ENCODE data around the gene PRPF31.

PRPF31 gene, protein sequence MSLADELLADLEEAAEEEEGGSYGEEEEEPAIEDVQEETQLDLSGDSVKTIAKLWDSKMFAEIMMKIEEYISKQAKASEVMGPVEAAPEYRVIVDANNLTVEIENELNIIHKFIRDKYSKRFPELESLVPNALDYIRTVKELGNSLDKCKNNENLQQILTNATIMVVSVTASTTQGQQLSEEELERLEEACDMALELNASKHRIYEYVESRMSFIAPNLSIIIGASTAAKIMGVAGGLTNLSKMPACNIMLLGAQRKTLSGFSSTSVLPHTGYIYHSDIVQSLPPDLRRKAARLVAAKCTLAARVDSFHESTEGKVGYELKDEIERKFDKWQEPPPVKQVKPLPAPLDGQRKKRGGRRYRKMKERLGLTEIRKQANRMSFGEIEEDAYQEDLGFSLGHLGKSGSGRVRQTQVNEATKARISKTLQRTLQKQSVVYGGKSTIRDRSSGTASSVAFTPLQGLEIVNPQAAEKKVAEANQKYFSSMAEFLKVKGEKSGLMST

DNA sequence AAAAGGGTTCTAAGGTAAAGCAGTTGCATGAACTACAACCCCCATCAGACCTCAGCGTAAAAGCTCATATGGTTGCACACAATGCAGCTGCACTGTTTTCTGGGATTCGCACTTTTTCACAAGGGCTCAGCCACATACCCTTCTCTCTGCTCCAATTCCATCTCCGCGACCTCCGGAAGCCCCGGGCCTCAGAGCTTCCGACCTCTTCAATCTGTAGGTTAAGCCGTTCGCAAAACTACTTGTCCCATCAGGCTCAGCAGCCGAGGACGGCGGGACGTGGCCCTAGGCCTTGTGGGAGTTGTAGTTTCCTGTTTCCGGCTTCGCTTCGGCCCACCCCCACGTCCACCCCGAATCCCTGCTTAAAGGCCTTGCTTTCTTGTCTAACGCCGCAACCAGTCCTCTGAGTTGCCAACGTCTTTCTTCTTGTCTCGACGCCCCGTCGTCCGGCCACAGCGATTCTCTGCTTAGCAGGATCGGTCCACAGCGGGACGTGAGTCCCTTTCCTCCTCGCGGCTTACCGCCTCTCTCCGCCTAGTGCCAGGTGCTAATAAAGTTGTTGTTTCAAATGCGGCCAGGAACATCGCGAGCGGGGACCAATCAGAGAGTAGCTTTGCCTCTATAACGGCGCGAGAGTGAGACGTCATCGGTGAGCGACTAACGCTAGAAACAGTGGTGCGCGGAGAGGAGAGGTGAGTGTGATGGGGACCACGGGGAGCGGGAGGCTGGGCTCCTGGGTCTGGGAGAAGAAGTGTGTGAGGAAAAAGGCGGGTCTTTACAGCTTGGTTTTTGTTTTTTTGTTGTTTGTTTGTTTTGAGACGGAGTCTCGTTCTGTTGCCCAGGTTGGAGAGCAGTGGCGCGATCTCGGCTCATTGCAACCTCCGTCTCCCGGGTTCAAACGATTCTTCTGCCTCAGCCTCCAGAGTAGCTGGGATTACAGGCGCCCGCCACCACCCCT is at the start of gene PRPF31, which contains the start of gene TFPT:
TSS of gene PRPF31 (plus strand) at position 646 of the 955 bp plus-strand sequence. CDS start 2,525 bp downstream, outside the sequence.
TSS of gene TFPT (minus strand) at position 549 of the 955 bp plus-strand sequence. CDS start at position 161, 388 bp downstream.
- TF ChIP-seq, protein P1, sequence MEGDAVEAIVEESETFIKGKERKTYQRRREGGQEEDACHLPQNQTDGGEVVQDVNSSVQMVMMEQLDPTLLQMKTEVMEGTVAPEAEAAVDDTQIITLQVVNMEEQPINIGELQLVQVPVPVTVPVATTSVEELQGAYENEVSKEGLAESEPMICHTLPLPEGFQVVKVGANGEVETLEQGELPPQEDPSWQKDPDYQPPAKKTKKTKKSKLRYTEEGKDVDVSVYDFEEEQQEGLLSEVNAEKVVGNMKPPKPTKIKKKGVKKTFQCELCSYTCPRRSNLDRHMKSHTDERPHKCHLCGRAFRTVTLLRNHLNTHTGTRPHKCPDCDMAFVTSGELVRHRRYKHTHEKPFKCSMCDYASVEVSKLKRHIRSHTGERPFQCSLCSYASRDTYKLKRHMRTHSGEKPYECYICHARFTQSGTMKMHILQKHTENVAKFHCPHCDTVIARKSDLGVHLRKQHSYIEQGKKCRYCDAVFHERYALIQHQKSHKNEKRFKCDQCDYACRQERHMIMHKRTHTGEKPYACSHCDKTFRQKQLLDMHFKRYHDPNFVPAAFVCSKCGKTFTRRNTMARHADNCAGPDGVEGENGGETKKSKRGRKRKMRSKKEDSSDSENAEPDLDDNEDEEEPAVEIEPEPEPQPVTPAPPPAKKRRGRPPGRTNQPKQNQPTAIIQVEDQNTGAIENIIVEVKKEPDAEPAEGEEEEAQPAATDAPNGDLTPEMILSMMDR (IDR thresholded peaks at IDR 0.05; ENCODE audit: insufficient read depth, missing control alignments): no peak
- FAIRE-seq (no peak), DNase-seq (ENCODE audit: insufficient read length, low spot score) (peak; percentile 98)

DNA sequence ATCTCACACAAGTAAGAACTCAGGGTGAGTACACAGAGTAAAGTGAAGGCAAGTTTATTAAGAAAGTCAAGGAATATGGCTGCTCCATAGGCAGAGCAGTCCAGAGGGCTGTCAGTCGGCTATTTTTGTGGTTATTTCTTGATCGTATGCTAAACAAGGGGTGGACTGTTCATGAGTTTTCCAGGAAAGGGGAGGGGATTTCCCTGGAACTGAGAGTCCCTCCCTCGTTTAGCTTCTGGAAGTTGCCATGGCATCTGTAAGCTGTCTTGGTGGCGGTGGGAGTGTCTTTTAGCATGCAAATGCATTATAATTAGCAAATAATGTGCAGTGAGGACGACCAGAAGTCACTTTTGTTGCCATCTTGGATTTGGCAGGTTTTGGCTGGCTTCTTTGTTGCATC is 46.1 kb upstream of the PRPF31 start:
- no peak for FAIRE-seq
- TF ChIP-seq, protein P1 (IDR thresholded peaks at IDR 0.05; ENCODE audit: insufficient read depth, missing control alignments): no peak
- no peak for DNase-seq (ENCODE audit: insufficient read length, low spot score)

DNA sequence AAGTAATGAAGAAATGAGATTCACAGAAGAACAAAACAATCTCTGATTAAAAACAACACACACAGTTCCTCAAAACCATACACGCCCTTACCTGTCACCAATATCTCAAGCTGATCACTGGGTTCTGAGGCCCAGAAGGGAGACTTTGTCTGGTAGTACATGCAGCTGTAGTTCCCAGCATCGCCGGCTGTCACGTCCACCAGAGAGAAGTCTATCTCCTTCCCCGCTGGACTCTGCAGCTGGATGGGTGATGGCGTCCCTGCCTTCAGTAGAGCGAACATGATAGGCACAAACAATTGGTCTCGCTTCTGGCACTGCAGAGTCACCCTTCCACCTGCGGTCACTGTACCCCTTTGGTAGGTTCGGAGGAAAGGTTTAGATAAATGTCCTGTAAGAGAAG is 41.7 kb upstream of the PRPF31 start:
- DNase-seq (ENCODE audit: insufficient read length, low spot score) (no peak), FAIRE-seq (no peak)
- TF ChIP-seq, protein P1 (IDR thresholded peaks at IDR 0.05; ENCODE audit: insufficient read depth, missing control alignments): no peak

DNA sequence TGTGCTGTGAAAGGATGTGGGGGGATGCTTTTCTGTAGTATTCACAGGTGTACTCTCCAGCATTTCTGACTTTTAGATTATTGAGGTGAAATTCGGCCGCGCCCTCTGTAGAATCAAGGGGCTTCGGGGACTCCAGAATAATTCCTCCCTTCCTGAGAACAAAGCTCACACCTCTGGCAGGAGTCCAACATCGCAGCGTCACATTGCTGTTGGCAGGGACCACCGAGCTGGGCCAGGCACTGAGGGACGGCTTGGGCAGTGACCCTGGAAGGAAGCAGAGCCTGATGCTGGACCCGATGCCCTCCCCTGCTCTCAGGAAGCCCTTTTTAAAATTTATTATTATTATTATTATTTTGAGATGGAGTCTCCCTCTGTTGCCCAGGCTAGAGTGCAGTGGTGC is 40.7 kb upstream of the PRPF31 start:
- FAIRE-seq (no peak), DNase-seq (ENCODE audit: insufficient read length, low spot score) (no peak)
- TF ChIP-seq, protein P1 (IDR thresholded peaks at IDR 0.05; ENCODE audit: insufficient read depth, missing control alignments): no peak

DNA sequence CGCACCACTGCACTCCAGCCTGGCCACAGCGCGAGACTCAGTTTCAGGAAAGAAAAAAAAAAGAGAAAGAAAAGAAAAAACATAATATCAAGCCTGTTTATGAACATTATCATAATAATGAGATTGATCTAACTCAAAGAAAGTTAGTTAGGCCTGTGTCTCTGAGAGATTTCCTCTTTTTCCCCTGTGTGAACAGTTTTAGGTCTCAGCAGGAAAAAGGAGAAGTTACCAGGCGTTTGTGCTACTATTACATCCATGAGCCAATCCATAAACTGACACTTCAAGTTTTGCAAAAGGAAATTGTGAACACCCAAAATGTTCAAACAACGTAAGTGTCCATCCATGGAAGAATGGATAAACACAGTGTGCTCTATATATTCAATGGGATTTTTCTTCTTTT is 38.2 kb upstream of the PRPF31 start:
- FAIRE-seq (no peak), DNase-seq (ENCODE audit: insufficient read length, low spot score) (no peak)
- TF ChIP-seq, protein P1 (IDR thresholded peaks at IDR 0.05; ENCODE audit: insufficient read depth, missing control alignments): no peak

DNA sequence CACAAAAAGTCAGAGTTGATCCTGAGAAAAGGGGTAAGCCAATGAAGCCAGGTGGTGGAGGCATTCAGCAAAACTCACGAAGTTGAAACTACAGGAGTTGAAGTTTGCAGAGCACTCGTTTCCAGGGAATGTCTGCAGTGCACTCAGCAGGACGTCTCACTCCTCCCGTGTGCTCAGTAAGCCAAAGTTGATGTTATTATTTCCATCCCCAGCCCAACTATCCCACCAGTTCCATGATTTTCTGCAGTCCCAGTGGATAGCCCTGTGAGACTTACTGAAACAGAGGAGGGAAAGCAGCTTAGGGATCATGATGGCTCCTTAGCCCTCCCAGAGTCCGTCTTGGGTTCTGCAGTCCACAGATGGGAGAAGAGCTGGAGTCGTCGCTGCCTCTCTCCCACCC is 34.5 kb upstream of the PRPF31 start, which contains the start of gene TARM1:
TSS of gene TARM1 (minus strand) at position 334 of the 400 bp plus-strand sequence. CDS start at position 309, 25 bp downstream.
- DNase-seq (ENCODE audit: insufficient read length, low spot score) (no peak), FAIRE-seq (no peak)
- TF ChIP-seq, protein P1 (IDR thresholded peaks at IDR 0.05; ENCODE audit: insufficient read depth, missing control alignments): no peak
